C1 segment of cervical spinal cord (tissue), 14 donors: ENCODE measurements around the gene HAVCR2.

ENCODE experiments used
- DNase-seq, 14 donors: peaks; one replicate each; lab custom pipeline; 2025; lab: John Stamatoyannopoulos, UW

The HAVCR2 gene

GRCh38 chr5:157108976-157109375, at the start of gene HAVCR2:
Gene HAVCR2, minus strand, starts transcription at chr5:157109044. Its CDS starts 61 bp downstream, at chr5:157108983.
- DNase-seq: peak in 9 of 14 donors; percentile 17 to 62 (median 35)

- DNase-seq: no peak
Measured at GRCh38 chr5:157157293-157157891, 48.5 kb upstream of the HAVCR2 start.

- DNase-seq: no peak
Measured at GRCh38 chr5:157155297-157155696, 46.5 kb upstream of the HAVCR2 start.

- DNase-seq: no peak
Measured at GRCh38 chr5:157150995-157151394, 42.2 kb upstream of the HAVCR2 start.

DNA sequence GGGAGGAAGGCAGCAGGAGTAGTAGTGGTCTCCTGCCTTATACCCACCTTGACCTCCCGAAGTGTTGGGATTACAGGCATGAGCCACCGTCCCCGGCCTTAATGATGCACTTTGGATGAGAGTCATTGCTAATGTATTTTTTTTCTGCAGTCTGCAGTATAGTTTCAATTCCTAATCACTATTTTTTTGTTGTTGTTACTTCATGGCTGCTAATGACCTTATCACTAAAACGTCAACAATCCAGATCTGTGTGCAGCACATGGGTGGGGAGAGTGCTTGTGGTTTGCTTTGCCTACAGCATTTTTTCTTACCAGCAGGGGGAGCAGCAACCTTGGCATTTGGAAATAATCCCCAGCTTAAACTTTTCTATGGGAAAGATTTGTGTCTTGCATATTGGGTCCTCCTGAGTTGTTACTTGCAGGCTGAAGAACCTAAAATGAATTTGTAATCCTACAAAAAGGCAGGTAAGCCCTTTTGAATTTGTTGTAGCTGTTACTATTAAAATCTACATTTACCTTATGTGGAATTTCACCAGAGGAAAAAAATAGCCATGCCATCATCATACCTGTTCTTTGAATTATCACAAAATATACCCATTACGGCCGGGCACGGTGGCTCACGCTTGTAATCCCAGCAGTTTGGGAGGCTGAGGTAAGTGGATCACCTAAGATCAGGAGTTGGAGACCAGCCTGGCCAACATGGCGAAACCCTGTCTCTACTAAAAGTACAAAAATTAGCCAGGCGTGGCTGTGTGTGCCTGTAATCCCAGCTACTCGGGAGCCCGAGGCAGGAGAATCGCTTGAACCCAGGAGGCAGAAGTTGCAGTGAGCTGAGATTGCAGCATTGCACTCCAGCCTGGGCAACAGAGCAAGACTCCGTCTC, 40.1 kb upstream of the HAVCR2 start:
- peak in 10 of 14 donors; percentile 3 to 45 (median 16) for DNase-seq

- peak in 11 of 14 donors; percentile 34 to 72 (median 58) for DNase-seq
Measured at GRCh38 chr5:157143127-157143971, 34.5 kb upstream of the HAVCR2 start.

DNA sequence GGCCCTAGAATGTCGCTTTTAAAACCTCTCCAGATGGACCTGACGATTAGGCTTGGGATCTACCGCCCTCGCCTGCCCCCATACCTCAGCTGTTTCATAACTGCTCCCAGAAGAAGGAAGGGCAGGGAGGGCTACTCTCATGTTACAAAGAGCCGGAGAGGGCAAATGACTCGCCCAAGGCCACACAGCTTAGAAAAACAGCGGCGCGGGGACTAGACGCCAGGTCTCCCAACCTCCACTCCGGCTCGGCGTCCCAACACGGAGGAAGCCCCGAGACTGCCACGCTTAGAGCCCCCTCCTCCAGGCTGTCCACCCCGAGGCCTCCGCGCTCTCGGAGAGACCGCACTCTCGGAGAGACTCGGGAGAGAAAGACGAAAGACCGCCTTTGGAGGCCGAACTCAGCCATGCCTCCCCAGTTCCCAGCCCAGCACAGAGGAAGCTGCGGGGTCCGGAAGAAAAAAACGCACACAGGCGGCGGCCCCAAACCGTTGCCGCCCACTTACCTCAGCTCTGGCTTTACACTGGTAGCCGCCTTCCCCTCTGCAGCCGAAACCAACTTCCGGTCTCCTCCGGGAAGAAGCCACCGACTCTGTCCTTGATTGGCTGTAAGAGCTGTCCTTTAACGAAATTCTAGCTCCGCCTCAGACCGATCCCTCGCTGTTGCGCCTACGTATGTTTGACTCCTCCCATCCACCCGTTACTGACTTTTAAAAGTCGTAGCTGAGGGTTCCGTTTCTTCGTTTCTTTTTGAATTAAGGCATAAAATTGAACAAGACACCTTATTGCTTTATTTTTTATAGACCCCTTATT, 33.7 kb upstream of the HAVCR2 start, which contains the start of gene MED7:
TSS of gene MED7 (minus strand) at position 549 of the 810 bp plus-strand sequence. CDS start 3,434 bp downstream, outside the sequence.
- DNase-seq: peak; percentile 32 to 97 (median 86)

DNA sequence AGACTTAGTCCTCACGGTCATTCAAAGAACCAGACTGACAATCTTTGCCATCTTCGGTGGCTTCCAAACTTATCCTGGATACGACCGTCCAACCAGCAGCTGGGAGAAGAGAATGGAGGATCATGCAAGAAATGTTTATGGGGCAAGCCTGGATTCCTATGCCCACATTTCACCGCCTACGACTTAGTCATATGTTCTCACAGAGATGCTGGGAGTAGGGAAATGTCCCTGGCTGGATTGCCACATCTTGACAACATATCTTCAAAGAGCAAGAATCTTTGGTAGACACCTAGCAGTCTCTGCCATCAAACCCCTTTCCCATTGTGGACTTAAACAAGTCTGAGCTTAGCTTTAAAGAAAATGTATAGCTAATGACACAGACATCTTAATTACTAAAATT, 28.8 kb upstream of the HAVCR2 start:
- DNase-seq: no peak

GRCh38 chr5:157132281-157132612, 23.4 kb upstream of the HAVCR2 start:
- DNase-seq: no peak

DNA sequence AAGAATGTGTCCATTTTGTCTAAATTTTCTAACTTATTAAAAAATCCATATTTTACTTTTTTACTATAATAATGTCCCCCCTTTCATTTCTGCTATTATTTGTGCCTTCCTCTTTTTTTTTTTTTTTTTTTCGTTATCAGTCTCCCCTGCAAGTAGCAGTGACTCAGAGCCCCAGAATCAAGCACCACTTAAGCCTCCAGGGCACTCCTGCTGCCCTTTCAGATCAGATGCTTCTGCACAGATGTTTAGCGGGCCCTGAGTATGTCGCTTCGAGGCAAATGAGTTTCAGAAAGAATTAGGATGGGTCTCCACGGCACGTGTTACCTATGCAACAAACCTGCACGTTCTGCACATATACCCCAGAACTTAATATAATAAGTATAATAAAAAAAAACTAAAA, 22.1 kb upstream of the HAVCR2 start:
- DNase-seq: no peak

DNA sequence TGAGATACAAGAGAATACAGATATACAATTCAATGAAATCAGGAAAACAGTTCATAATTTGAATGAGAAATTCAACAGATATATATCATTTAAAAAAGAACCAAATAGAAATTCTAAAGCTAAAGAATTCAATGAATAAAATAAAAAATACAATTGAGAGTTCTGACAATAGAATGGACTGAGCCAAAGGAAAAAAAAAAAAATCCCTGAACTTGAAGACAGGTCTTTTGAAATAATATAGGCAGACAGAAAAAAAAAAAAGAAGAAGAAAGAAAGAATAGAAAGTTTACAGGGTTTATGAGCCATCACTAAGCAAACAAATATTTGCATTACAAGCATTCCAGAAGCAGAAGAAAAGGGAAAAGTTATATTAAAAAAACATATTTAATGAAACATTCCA, 12.9 kb upstream of the HAVCR2 start:
- DNase-seq: no peak

- DNase-seq: no peak
Measured at GRCh38 chr5:157120102-157120501, 11.3 kb upstream of the HAVCR2 start.

GRCh38 chr5:157116483-157116954, 7.7 kb upstream of the HAVCR2 start:
- DNase-seq: no peak

DNA sequence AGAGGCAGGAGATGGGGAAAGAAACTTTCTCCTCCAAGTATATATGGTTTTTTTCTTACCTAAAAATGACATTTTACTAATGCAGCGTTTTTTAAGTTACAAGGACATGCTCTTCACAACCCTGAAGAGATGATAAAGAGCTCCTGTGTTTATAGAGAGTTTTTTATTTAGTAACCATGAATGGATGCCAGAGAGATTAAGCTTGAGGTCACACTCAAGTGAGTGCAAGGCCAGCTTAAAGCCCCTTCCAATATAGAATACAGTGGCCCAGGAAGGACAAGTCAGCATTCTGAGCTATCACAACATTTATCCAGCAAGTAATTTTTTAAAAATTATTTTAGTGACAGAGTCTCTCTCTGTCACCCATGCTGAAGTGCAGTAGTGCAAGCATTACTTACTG, 6.7 kb upstream of the HAVCR2 start:
- no peak for DNase-seq

- DNase-seq: no peak
Measured at GRCh38 chr5:157115012-157115411, 6.2 kb upstream of the HAVCR2 start.

GRCh38 chr5:157113002-157113401, 4.2 kb upstream of the HAVCR2 start:
- DNase-seq: no peak

DNA sequence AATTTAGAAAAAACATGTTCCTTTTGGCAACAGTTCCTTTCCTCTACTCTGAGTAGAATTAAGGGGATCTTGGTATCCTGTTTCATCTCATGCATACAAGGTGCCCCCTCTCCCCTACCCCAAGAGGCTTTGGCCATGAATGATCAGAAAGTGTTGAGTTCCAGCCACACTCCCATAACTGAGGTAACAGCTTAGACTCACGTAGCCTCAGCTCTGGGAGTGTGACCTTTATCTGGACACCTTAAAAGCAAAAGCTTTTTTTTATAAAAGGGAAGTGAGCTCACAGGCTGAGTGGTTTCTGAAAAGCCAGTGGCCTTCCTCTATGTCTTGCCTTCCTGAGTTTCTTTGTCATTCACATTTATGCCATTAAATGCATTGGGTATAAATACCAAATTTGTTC, 900 bp upstream of the HAVCR2 start:
- DNase-seq: peak in 1 of 14 donors; percentile 11

DNA sequence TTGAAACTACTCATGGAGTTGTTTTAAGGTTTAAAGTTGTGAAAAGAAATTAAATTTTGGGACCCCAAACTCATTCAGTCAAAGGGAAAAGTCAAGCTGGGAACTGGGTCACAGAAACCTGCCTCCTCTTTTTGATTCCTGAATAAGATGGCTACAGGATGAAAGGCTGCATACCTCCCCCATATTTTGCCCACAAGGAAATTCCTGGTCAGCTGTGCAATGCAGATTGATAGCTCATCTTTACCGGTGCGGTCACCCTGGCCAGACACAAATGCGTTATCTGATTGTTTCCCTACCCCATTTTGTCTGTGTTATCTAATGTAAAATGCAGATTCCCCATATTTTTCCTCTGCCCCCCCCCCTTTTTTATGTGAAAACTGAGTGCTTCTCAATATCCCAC, 1.3 kb downstream of the HAVCR2 start:
- no peak for DNase-seq

DNA sequence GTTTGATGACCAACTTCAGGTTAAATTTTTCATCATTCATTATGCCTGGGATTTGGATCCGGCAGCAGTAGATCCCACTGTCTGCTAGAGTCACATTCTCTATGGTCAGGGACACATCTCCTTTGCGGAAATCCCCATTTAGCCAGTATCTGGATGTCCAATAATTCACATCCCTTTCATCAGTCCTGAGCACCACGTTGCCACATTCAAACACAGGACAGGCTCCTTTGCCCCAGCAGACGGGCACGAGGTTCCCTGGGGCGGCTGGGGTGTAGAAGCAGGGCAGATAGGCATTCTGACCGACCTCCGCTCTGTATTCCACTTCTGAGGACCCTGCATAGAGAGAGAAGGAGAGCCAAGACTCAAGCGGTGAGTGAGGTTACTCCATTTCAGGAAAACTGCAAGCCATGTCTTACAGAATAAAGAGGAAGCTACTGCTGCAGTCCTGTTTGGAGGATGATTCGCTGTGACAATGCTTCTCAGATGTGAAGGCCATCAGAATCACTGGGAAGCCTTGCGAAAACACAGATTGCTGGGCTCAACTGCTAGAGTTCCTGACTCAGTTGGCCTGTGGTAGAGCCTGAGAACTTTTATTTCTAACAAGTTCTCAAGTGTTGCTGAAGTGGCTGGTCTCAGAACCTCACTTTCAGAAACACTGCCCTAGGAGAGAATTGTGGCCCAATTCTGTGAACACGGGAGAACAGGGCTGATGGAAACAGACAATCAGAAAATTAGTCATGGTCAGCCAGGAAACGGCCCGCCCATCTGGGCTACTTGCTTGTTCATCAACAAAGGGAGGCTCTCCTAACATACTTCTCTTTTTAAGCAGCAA, 2.0 kb downstream of the HAVCR2 start:
- DNase-seq: peak in 3 of 14 donors; percentile 0 to 12 (median 5)

DNA sequence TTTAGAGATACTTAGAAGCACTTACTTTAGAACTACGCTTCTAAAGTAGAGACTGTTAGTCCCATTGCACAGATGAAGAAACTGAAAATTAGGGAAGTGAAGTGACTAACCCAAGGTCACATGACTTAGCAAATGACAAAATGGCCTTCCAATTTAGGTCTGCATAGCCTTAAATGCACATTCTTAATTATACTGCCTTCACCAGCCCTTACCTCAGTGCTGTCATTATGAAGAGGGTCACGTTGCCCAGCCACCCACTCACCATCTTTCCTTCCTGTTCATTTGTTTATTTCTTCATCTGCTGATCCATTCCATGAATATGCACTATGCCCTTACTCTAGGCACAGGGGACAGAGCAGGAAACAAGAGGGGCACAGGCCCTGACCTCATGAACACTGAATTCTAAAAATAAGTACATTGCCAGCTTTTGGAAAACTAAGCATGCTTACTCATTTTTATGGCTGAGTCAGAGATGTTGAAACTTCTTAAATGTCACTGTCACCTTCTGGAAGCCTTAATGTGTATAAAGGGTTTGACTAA, 8.6 kb downstream of the HAVCR2 start:
- DNase-seq: no peak
